ENCODE measurements around the gene GATA5.

DNA sequence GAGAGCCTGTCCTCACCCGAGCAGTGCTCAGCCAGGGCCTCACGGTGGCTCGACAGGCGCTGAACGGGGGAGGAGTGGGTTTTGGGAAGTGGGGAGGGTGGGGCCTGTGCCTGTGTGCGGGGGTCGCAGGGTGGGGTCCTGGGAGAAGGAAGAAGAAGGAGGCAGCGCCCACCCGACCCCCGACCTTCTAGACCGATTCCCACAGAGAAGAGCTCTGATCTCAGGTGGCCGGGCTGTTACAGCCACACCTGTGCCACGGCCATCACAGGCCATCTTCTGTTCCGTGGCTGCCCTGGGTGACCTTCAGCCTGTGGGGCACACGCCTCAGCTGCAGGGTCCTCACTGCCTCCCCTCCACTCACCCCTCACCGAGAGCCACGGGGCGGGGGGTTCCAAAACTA, 41.4 kb upstream of the GATA5 start:
- TF ChIP-seq, protein P1, sequence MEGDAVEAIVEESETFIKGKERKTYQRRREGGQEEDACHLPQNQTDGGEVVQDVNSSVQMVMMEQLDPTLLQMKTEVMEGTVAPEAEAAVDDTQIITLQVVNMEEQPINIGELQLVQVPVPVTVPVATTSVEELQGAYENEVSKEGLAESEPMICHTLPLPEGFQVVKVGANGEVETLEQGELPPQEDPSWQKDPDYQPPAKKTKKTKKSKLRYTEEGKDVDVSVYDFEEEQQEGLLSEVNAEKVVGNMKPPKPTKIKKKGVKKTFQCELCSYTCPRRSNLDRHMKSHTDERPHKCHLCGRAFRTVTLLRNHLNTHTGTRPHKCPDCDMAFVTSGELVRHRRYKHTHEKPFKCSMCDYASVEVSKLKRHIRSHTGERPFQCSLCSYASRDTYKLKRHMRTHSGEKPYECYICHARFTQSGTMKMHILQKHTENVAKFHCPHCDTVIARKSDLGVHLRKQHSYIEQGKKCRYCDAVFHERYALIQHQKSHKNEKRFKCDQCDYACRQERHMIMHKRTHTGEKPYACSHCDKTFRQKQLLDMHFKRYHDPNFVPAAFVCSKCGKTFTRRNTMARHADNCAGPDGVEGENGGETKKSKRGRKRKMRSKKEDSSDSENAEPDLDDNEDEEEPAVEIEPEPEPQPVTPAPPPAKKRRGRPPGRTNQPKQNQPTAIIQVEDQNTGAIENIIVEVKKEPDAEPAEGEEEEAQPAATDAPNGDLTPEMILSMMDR (IDR thresholded peaks at IDR 0.05), result no peak
- no peak for TF ChIP-seq POLR2A (IDR thresholded peaks at IDR 0.05)
- TF ChIP-seq POLR2AphosphoS5 (IDR thresholded peaks at IDR 0.05), result no peak

Measured in suprapubic skin (tissue), 4 donors.